Endothelial cell of umbilical vein (primary cell): Measurements from ENCODE around the gene MED22. TPM values are rescaled to one million over a fixed set of nuclear protein-coding genes. Genes with fewer than 3 reads are reported as not detected.

Source experiments
- BruUV-seq: library from RNA; stranded (reverse); fragments of 400-500 nt; replicated peaks from 2 replicates; lab custom pipeline; 2021; lab: Mats Ljungman, UMichigan
- CTCF ChIA-PET: fragments of 300-600, 350-600 bp; sonication (Branson Sonifier 250); formaldehyde crosslinking; loops from one replicate; lab custom pipeline; 2021; ENCODE audit warnings: antibody characterized with exemption, inconsistent platforms; lab: Charles Lee
- POLR2A ChIA-PET: fragments of 300-600, 350-600 bp; sonication (Branson Sonifier 250); formaldehyde crosslinking; loops from one replicate; lab custom pipeline; 2021; ENCODE audit warnings: antibody characterized with exemption, inconsistent platforms; lab: Charles Lee
- DNase-seq: peaks from one replicate; pipeline ENCODE4 v3.0.0-alpha.2; 2011; ENCODE audit warnings: low read depth, low spot score
- FAIRE-seq: peaks from 2 replicates; lab custom pipeline; 2011; peaks lifted over from hg19 to GRCh38; lab: Jason Lieb, UNC
- H2AFZ ChIP-seq: 2 replicates; pipeline ENCODE4 v1.6.0; 2012; ENCODE audit warnings: low read depth, low read length, control low read depth, inconsistent platforms
- H3K27ac ChIP-seq: 2 replicates; pipeline ENCODE4 v1.5.1; 2011; ENCODE audit warnings: low read depth, mild to moderate bottlenecking, control low read depth, low read length, moderate library complexity; ENCODE audit not compliant: insufficient read depth
- H3K27me3 ChIP-seq, 2 experiments: 2 replicates each; pipeline versions ENCODE4 v1.6.0 to v1.6.1; 2011; ENCODE audit warnings: low read length in 2 of 2, mixed read lengths in 1 of 2; ENCODE audit not compliant: control insufficient read depth in 2 of 2, insufficient read depth in 2 of 2
- H3K36me3 ChIP-seq, 2 experiments: 2 replicates in 1 of 2; 3 replicates in 1 of 2; pipeline ENCODE4 v1.5.1; 2011; ENCODE audit warnings: low read length in 2 of 2, mild to moderate bottlenecking in 1 of 2, moderate library complexity in 1 of 2; ENCODE audit not compliant: control insufficient read depth in 2 of 2, insufficient read depth in 2 of 2; ENCODE audit errors: extremely low read depth in 1 of 2
- H3K4me1 ChIP-seq: 3 replicates; pipeline ENCODE4 v1.5.1; 2011; ENCODE audit warnings: mild to moderate bottlenecking, low read length; ENCODE audit not compliant: control insufficient read depth, insufficient read depth; ENCODE audit errors: extremely low read depth
- H3K4me2 ChIP-seq: 2 replicates; pipeline ENCODE4 v1.6.1; 2011; ENCODE audit warnings: low read length, control low read depth, mixed read lengths; ENCODE audit not compliant: insufficient read depth
- H3K4me3 ChIP-seq, 3 experiments: fragments of 200-600 bp in 1 of 3; sonication (generic), shearing (Covaris generic) in 1 of 3; replicated peaks in 1 of 3; 2 replicates each; pipeline ENCODE4 v1.5.1; 2011 to 2016; ENCODE audit warnings: control low read depth in 3 of 3, low read length in 3 of 3, mild to moderate bottlenecking in 2 of 3, inconsistent platforms in 1 of 3, low read depth in 1 of 3, moderate library complexity in 1 of 3; ENCODE audit not compliant: insufficient read depth in 1 of 3
- H3K79me2 ChIP-seq: 2 replicates; pipeline ENCODE4 v1.6.0; 2012; ENCODE audit warnings: low read length, inconsistent platforms; ENCODE audit not compliant: control insufficient read depth, insufficient read depth
- H3K9ac ChIP-seq: replicated peaks from 2 replicates; pipeline ENCODE3; 2011; ENCODE audit warnings: low read length, control low read depth; ENCODE audit not compliant: insufficient read depth; ENCODE audit errors: extremely low read depth
- H3K9me1 ChIP-seq: replicated peaks from 3 replicates; pipeline ENCODE4 v1.6.0; 2011; ENCODE audit warnings: mild to moderate bottlenecking, low read length; ENCODE audit not compliant: control insufficient read depth, insufficient read depth; ENCODE audit errors: extremely low read depth
- H3K9me3 ChIP-seq: replicated peaks from 2 replicates; pipeline ENCODE4 v1.5.1; 2012; ENCODE audit warnings: low read length, inconsistent platforms; ENCODE audit not compliant: control insufficient read depth, insufficient read depth
- H4K20me1 ChIP-seq: replicated peaks from 2 replicates; pipeline ENCODE3; 2011; ENCODE audit warnings: mild to moderate bottlenecking, low read length; ENCODE audit not compliant: control insufficient read depth, insufficient read depth; ENCODE audit errors: extremely low read depth
- EZH2 ChIP-seq: IDR thresholded peaks from 2 replicates; pipeline ENCODE4 v1.6.1; 2012; ENCODE audit warnings: borderline replicate concordance, low read depth, mild to moderate bottlenecking, moderate library complexity, low read length, inconsistent platforms; ENCODE audit not compliant: severe bottlenecking
- FOS ChIP-seq: IDR thresholded peaks from 2 replicates; pipeline ENCODE4 v1.6.1; 2011; ENCODE audit warnings: mild to moderate bottlenecking, low read length, moderate library complexity, borderline replicate concordance; ENCODE audit not compliant: insufficient read depth
- GATA2 ChIP-seq: IDR thresholded peaks from 2 replicates; pipeline ENCODE4 v1.7.0; 2011; ENCODE audit warnings: low read depth, mild to moderate bottlenecking, moderate library complexity, mixed read lengths, low read length; ENCODE audit not compliant: insufficient read length, insufficient read depth
- JUN ChIP-seq: IDR thresholded peaks from 2 replicates; pipeline ENCODE4 v1.6.1; 2011; ENCODE audit warnings: borderline replicate concordance, low read depth; ENCODE audit not compliant: insufficient read length, insufficient read depth
- MYC ChIP-seq: IDR thresholded peaks from one replicate; pipeline ENCODE4 v1.6.1; 2011; ENCODE audit warnings: mild to moderate bottlenecking, low read depth, low read length
- POLR2A ChIP-seq: IDR thresholded peaks from 2 replicates; pipeline ENCODE4 v1.6.1; 2012; ENCODE audit warnings: low read depth, mild to moderate bottlenecking, control low read depth, low read length
- POLR2AphosphoS5 ChIP-seq: IDR thresholded peaks from 2 replicates; pipeline ENCODE4 v1.6.1; 2012; ENCODE audit warnings: low read depth, mild to moderate bottlenecking, control low read depth, low read length, moderate library complexity; ENCODE audit not compliant: insufficient read depth
- dilution Hi-C: fragments of 300-500 bp; cut with MboI; formaldehyde crosslinking; loops from one replicate; pipeline ENCODE4 v1.15.0; 2019; ENCODE audit warnings: low sequenced_read_pairs; ENCODE audit not compliant: extremely low pct_ligation_motif_present
- intact Hi-C: fragments of 100-400 bp; cut with micrococcal nuclease; formaldehyde crosslinking; loops from one replicate; pipeline ENCODE4 v1.10.0; 2022
- polyA plus RNA-seq, 4 experiments: library from polyadenylated mRNA; depleted of rRNA in 3 of 4; stranded (reverse) in 3 of 4; unstranded in 1 of 4; fragments of >200 nt; gene quantifications; 2 replicates each; pipeline versions ENCODE4 v1.2.1 to v1.2.3, GENCODE V29; 2011 to 2012; ENCODE audit warnings: missing spikeins in 1 of 4
- total RNA-seq: library from RNA; stranded (reverse); gene quantifications from 2 replicates; pipeline ENCODE4 v1.2.3, GENCODE V29; 2021
- TF ChIP-seq, protein P1 (sequence below), 2 donors: IDR thresholded peaks; 1 replicate in 1 of 2; 2 replicates in 1 of 2; pipeline ENCODE4 v1.5.1; 2011; ENCODE audit warnings: low read length in 2 of 2, mild to moderate bottlenecking in 2 of 2, moderate library complexity in 2 of 2, control low read depth in 1 of 2, inconsistent platforms in 1 of 2, low read depth in 1 of 2; ENCODE audit not compliant: insufficient read depth in 1 of 2; ENCODE audit errors: extremely low read depth in 1 of 2
- TF ChIP-seq, protein P2 (sequence below): IDR thresholded peaks from 2 replicates; pipeline ENCODE4 v1.6.1; 2011; ENCODE audit not compliant: insufficient read depth, insufficient read length

The MED22 gene
- total and polyA plus RNA-seq, 2 donors (not counting 3 experiments of a cell fraction or from before 2014, with no cell fraction given): 25.7 to 27.4 TPM

DNA sequence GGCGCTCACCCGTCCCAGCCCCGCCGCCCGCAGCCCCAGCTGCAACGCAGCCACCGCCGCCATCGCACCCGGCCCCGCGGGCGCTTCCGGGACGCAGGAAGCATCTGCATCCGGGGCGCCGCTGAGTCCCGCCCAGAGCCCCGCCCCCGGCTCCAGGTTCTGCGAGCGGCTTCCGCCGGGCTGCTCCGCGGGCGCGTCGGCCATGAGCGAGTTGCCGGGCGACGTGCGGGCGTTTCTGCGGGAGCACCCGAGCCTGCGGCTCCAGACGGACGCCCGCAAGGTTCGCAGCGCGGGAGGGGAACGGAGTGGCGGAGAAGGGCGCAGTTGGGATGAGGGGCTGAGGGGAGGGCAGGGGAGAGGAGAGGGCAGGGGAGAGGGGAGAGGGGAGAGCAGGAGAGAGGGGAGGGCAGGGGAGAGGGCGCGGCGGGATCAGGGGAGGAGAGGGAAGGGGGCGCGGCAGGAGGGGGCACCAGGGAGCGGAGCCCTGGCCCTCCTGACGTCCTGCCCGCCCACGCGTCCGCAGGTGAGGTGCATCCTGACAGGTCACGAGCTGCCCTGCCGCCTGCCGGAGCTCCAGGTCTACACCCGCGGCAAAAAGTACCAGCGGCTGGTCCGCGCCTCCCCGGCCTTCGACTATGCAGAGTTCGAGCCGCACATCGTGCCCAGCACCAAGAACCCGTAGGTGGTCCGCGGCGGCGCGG lies 8.6 kb upstream of the MED22 start, which contains the start of the genes SURF1 and SURF2:
SURF1 (minus strand) TSS at position 97 of the 701 bp plus-strand sequence; CDS start at position 63, 34 bp downstream.
SURF2 (plus strand) TSS at position 160 of the 701 bp plus-strand sequence; CDS start at position 203, 43 bp downstream.
- peak; percentile 44 for DNase-seq
- POLR2A ChIA-PET: interaction anchor here (1.5 kb wide), 1 partner anchor 8 kb away, joined by 10 read pairs; the partner anchor contains the start of genes MED22 and RPL7A
- H3K79me2 ChIP-seq: no peaks in the 10 kb centered on the region

More for the DNA sequence above, 8.6 kb upstream of the MED22 start, which contains the start of the genes SURF1 and SURF2:
- BruUV-seq: no TSS peak
- Histone ChIP-seq H3K9ac (peak within 1 kb of the TSS; percentile 78), H3K27me3 (no peaks in the 10 kb centered on the region), H3K4me3 (peak within 1 kb of the TSS; percentile 62 to 78 (median 77)), H3K4me1 (peaks cover 10% of the 10 kb centered on the region), H3K27ac (peak within 1 kb of the TSS; percentile 60), H3K4me2 (peak within 1 kb of the TSS; percentile 72), H3K9me1 (no peaks in the 10 kb centered on the region), H4K20me1 (no peaks in the 10 kb centered on the region), H2AFZ (peak within 1 kb of the TSS; percentile 45), H3K9me3 (no peaks in the 10 kb centered on the region), H3K36me3 (peaks cover 6 to 25% of the 10 kb centered on the region in 2 experiments)
- FAIRE-seq: peak; percentile 59
- CTCF ChIA-PET: interaction anchor here (1.0 to 1.4 kb wide), 8 partner anchors 14 to 171 kb away, joined by 3 to 7 read pairs (median 5); no protein-coding TSS in a partner anchor
- TF ChIP-seq POLR2AphosphoS5: peak; percentile 80
- TF ChIP-seq, protein P1, sequence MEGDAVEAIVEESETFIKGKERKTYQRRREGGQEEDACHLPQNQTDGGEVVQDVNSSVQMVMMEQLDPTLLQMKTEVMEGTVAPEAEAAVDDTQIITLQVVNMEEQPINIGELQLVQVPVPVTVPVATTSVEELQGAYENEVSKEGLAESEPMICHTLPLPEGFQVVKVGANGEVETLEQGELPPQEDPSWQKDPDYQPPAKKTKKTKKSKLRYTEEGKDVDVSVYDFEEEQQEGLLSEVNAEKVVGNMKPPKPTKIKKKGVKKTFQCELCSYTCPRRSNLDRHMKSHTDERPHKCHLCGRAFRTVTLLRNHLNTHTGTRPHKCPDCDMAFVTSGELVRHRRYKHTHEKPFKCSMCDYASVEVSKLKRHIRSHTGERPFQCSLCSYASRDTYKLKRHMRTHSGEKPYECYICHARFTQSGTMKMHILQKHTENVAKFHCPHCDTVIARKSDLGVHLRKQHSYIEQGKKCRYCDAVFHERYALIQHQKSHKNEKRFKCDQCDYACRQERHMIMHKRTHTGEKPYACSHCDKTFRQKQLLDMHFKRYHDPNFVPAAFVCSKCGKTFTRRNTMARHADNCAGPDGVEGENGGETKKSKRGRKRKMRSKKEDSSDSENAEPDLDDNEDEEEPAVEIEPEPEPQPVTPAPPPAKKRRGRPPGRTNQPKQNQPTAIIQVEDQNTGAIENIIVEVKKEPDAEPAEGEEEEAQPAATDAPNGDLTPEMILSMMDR (IDR thresholded peaks at IDR 0.05; ENCODE audit: extremely low read depth in 1 of 2, insufficient read depth in 1 of 2, low read depth in 1 of 2, low read length in 2 of 2): no peak
- TF ChIP-seq JUN: no peak
- TF ChIP-seq POLR2A: peak; percentile 65
- TF ChIP-seq EZH2: no peak
- no peak for TF ChIP-seq FOS
- TF ChIP-seq, protein P2, sequence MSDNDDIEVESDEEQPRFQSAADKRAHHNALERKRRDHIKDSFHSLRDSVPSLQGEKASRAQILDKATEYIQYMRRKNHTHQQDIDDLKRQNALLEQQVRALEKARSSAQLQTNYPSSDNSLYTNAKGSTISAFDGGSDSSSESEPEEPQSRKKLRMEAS: no peak
- no peak for TF ChIP-seq GATA2
- TF ChIP-seq MYC: no peak
- intact Hi-C loops (loop anchor here (1.0 to 2.0 kb wide), 3 partner anchors 19 to 130 kb away; partner anchors contain the start of gene SLC2A6), dilution Hi-C loops (no loop called here)
